ENCODE measurements around the gene POMC. TPM values are rescaled to one million over a fixed set of nuclear protein-coding genes. Genes with fewer than 3 reads are reported as not detected.
A peak's percentile ranks its signal among the peaks of the same experiment; 100 is the strongest.
"Not testable (repeated sequence)": the region's sequence is repeated elsewhere in the genome, so short reads cannot be mapped to it uniquely, and the experiment has no call there.

Gene POMC
- 6.9 and 7.2 TPM in 2 replicates for total RNA-seq

DNA sequence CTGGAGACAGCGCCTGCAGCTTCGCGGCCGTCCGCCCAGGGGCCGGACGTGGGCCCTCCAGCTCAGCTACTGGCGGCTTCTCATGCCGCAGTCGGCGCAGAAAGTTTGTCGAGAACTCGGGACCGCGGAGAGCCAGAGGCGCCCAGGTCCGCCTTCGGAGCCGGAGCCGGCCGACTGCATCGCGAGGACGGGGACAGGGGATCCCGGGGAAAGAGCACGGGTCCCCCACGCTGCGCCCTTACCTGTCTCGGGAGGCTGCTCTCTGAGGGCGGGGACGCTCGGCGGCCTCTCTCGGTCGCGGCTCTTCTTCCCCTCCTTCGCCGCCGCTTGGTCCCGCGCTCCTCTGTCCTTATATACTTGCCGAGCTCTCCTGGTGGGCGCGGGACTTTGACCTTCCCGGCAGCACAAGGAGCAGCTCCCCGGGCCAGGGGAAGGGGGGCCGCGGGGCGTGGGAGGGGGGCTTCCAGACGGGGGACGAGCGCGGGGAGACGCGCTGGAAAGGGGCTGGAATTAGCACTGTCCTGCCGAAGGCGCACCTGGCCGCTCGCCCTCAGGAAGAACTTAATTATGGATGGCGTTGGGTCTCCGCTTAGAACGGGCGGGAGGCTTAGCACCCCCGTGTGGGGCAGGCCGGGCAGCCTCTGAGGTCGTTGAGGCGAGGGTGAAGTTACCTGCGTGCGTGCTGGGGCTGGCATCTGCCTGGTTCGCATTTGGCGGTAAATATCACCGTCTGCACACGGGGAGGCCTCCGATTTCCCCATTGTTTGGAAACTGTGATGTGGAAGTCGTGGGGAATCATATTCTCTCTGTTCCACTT is at the start of gene POMC:
POMC (minus strand) TSS at position 325 of the 817 bp plus-strand sequence. CDS start 3,808 bp downstream, outside the sequence.
- H3K27me3 Mint-ChIP-seq, result peaks cover 64% of the 10 kb centered on the region
- DNase-seq, result peak; percentile 81
- peaks cover 19% of the 10 kb centered on the region for H3K4me1 Mint-ChIP-seq
- H3K9me3 Mint-ChIP-seq, result no peaks in the 10 kb centered on the region
- H3K27ac Mint-ChIP-seq, result no peak within 1 kb of the TSS
- peak within 1 kb of the TSS; percentile 74 for H3K4me3 Mint-ChIP-seq
- H3K36me3 Mint-ChIP-seq (ENCODE audit: low read depth), result peaks cover 1% of the 10 kb centered on the region
- intact Hi-C loops (cut with micrococcal nuclease), result loop anchor here (5.0 kb wide), 1 partner anchor 394 kb away; no protein-coding TSS in a partner anchor

DNA sequence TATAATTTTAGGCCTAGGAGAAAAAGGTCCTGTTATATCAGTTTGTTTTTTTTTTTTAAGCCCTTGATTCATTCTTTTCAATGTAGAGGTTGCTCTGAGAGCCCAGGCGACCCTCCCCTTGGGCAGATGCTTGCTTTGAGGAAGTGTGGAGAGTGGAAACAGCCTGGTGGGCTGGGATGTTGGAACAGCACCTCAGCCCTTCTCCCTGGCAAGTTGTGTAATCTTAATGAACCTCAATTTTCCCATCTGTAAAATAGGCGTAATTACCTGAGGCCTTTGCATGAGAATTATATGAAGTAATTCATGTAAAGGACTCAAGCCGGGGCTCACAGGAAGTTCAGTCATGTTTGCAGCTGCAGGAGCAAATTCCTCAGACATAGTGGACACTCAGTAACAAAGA is 49.7 kb upstream of the POMC start:
- Mint-ChIP-seq H3K4me1 (peaks cover 7% of the 10 kb centered on the region), H3K36me3 (ENCODE audit: low read depth) (no peaks in the 10 kb centered on the region), H3K27ac (no peak overlapping the region), H3K9me3 (no peaks in the 10 kb centered on the region), H3K4me3 (no peak overlapping the region), H3K27me3 (no peaks in the 10 kb centered on the region)
- intact Hi-C loops (cut with micrococcal nuclease), result no loop called here
- DNase-seq, result no peak

DNA sequence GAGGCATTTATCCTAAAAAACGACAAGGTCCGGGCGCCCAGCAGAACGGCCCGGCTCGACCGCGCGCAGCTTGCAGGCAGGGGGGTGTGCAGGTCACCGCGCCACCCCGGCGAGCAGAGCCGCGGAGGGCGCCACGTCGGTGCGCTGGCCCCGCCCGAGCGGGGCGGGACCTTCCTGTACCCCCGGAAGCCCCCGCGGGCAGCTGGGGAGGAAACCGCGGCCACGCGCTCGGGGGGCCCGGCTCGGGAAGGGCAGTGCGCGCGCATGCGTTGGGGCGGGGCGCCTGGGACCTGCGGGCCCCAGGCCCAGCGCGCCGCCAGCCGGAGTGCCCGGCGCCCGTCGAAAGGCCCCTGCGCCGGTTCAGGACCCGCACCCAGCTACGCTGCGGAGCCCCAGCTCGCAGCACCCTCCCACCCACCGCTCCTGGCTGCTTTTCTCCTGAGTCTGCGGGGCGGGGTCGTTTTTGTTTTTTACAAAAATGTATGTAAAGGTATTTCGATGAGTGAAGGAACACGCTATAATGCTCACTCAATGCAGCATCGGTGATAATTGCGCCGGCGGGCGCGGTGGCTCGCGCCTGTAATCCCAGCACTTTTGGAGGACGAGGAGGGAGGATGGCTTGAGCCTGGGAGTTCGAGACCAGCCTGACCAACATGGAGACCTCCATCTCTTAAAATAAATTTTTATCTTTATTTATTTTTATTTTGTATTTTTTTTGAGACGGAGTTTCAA is 47.7 kb upstream of the POMC start:
- no peaks in the 10 kb centered on the region for H3K9me3 Mint-ChIP-seq
- H3K36me3 Mint-ChIP-seq (ENCODE audit: low read depth), result no peaks in the 10 kb centered on the region
- H3K27ac Mint-ChIP-seq, result peak overlapping the region; percentile 68
- H3K27me3 Mint-ChIP-seq, result no peaks in the 10 kb centered on the region
- H3K4me3 Mint-ChIP-seq, result peak overlapping the region; percentile 77
- H3K4me1 Mint-ChIP-seq, result peaks cover 5% of the 10 kb centered on the region
- intact Hi-C loops (cut with micrococcal nuclease), result no loop called here
- peak; percentile 96 for DNase-seq

DNA sequence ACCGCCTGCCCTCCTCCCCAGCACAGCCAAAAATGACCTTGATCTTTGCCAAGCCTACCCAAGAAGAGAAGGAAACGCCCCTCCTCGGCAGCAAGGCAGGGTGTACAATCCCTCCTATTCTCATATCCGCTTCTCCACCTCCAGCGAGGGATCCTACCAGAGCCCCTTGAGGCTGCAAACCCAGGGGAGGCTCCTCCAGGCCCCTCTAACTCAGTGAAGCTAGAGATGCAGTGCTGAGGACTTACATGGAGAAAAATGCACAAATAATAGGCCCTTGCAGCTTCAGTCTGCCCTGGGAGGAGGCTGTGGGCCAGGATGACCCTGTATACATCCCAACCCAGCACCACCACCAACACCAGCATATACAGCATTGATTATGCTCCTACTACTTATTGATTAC is 46.9 kb upstream of the POMC start:
- H3K4me3 Mint-ChIP-seq, result peak overlapping the region; percentile 50
- no peaks in the 10 kb centered on the region for H3K27me3 Mint-ChIP-seq
- H3K27ac Mint-ChIP-seq, result peak overlapping the region; percentile 68
- no peaks in the 10 kb centered on the region for H3K36me3 Mint-ChIP-seq (ENCODE audit: low read depth)
- intact Hi-C loops (cut with micrococcal nuclease), result no loop called here
- H3K4me1 Mint-ChIP-seq, result peaks cover 7% of the 10 kb centered on the region
- no peak for DNase-seq
- no peaks in the 10 kb centered on the region for H3K9me3 Mint-ChIP-seq

DNA sequence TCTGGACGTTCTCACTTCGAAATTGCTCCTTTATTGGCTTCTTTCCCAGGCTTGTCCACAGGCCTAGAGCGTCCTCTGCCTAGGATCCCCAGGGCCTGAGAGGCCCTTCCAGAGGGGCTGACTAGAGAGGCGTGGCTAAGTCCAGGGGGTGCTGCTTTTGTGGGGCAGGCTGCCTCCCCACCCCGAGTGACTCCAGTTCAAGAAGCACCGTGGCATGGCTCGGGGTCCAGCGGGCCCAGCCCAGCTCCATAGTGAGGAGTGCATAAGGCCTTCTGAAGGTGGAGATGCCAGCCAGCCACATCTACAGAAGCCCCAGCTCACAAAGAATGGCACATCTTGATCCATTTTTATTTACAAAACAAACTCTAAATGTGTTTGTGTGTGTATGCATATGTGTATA is 44.8 kb upstream of the POMC start:
- no peak overlapping the region for H3K27ac Mint-ChIP-seq
- H3K27me3 Mint-ChIP-seq, result no peaks in the 10 kb centered on the region
- no peaks in the 10 kb centered on the region for H3K36me3 Mint-ChIP-seq (ENCODE audit: low read depth)
- no peak for DNase-seq
- no peaks in the 10 kb centered on the region for H3K9me3 Mint-ChIP-seq
- intact Hi-C loops (cut with micrococcal nuclease), result no loop called here
- no peak overlapping the region for H3K4me3 Mint-ChIP-seq
- peaks cover 12% of the 10 kb centered on the region for H3K4me1 Mint-ChIP-seq

DNA sequence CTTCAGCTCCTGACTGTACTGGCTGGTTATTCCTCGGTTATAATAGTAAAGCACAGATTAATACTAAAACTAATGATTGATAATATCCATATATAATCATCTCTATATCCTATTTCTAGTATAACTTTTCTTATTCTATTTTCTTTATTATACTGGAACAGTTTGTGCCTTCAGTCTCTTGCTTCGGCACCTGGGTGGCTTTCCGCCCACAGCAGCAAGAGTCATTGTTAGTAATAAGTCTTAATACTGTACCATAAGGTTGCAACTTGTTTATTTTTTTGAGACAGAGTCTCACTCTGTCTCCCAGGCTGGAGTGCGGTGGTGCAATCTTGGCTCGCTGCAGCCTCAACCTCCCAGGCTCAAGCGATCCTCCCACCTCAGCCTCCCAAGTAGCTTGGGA is 42.5 kb upstream of the POMC start:
- H3K9me3 Mint-ChIP-seq; H3K36me3 Mint-ChIP-seq (ENCODE audit: low read depth); H3K27ac Mint-ChIP-seq; H3K27me3 Mint-ChIP-seq; DNase-seq; H3K4me3 Mint-ChIP-seq; intact Hi-C loops (cut with micrococcal nuclease): not testable (repeated sequence)
- peaks cover 16% of the 10 kb centered on the region for H3K4me1 Mint-ChIP-seq

DNA sequence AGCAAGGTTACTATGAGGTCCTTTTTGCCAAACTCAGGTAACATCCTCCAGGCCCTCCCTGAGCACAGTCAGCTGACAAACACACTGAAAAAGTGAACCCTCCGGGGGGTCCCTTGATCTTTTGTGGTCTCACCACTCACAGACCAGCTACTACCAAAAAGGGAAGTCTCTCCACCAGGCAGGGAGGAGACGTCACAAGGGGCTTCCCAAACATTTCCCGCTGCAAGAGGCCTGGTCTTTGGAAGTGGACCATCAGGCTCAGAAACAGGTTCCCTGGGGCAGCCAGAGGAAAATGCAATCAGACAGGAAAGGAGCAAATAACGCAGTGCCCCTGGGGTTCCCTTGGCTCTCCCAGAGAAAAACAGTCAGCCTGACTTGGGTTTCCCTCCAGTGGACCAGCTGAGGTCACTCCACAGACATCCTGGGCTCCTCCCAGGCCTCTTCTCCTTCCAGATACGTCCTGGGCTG is 38.7 kb upstream of the POMC start:
- no peaks in the 10 kb centered on the region for H3K36me3 Mint-ChIP-seq (ENCODE audit: low read depth)
- H3K27me3 Mint-ChIP-seq, result no peaks in the 10 kb centered on the region
- intact Hi-C loops (cut with micrococcal nuclease), result no loop called here
- no peak overlapping the region for H3K27ac Mint-ChIP-seq
- no peak overlapping the region for H3K4me3 Mint-ChIP-seq
- H3K4me1 Mint-ChIP-seq, result peaks cover 15% of the 10 kb centered on the region
- DNase-seq, result no peak
- no peaks in the 10 kb centered on the region for H3K9me3 Mint-ChIP-seq

DNA sequence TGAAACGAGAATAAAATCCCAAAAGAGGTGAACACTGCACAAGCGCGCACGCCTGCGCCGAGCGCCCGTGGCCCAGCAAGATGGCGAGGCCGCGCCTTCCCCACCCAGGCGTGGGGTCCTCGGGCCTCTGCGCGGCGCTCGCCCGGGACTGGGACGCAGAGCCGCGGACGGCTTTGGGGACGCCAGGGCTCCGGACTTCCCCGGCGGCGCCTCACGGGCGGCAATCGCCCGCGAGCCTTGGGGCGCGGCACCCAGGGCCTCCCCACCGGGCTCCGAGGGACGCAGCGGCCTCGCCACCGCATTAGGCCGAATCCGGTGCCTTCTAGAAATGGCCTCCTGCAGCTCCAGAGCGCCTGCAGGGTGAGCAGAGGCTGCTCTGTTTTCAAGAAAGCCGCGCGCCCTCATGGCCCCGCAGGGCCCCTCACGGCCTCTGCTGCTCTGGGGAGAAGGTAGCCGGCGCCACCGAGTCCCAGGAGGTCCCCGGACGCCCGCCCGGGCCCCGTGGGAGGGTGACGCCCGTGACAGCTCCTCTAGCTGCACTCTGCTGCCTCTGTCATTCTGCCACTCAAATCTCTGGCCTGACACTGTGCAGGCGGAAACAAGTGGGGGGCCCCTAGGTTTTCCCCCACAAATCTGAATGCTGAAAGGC is 35.9 kb upstream of the POMC start:
- DNase-seq, result no peak
- intact Hi-C loops (cut with micrococcal nuclease), result no loop called here
- Mint-ChIP-seq H3K27me3 (peaks cover 2% of the 10 kb centered on the region), H3K4me1 (peaks cover 9% of the 10 kb centered on the region), H3K4me3 (no peak overlapping the region), H3K36me3 (ENCODE audit: low read depth) (no peaks in the 10 kb centered on the region), H3K9me3 (no peaks in the 10 kb centered on the region), H3K27ac (no peak overlapping the region)

DNA sequence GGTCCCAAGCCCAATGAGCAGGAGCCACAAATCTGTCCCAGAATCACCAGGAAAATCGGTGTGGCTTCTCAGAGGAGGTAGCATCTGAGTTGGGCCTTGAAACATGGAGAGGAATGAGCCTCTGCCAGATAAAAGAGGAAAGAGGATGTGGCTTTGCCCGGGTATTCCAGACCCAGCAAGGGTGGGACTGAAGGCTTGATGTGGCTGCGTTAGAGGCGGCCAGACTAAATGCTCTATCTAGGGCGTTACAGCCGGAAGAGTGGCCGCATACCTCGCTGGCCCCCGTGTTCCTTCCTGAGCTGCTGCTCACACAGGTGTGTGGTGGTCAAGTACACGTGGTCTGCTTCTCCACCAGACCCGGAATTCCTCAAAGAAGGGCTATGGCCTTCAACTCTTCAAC is 33.9 kb upstream of the POMC start:
- peaks cover 12% of the 10 kb centered on the region for H3K27me3 Mint-ChIP-seq
- H3K27ac Mint-ChIP-seq, result no peak overlapping the region
- no peak for DNase-seq
- no peak overlapping the region for H3K4me3 Mint-ChIP-seq
- H3K4me1 Mint-ChIP-seq, result peaks cover 7% of the 10 kb centered on the region
- no peaks in the 10 kb centered on the region for H3K9me3 Mint-ChIP-seq
- H3K36me3 Mint-ChIP-seq (ENCODE audit: low read depth), result no peaks in the 10 kb centered on the region
- intact Hi-C loops (cut with micrococcal nuclease), result no loop called here

DNA sequence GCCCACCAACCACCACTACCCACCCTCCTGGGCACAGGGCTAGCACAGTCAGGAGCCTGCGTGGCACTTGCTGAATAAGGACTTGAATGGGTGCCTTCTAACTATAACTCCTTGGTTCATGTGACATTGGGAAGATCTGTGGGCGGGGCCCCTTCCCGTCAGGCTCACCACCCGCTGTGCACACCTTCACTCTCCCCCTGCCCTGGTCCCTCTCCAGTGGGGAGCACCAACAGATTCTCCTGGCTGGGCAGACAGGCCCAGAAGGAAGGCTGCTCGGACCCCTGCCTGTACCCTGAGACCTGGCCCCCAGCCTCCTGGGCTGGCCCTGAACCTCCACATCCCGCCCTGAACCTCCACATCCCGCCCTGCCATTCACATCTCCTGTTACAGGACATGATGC is 33.4 kb upstream of the POMC start:
- DNase-seq, result no peak
- no peaks in the 10 kb centered on the region for H3K36me3 Mint-ChIP-seq (ENCODE audit: low read depth)
- no peak overlapping the region for H3K27ac Mint-ChIP-seq
- H3K9me3 Mint-ChIP-seq, result no peaks in the 10 kb centered on the region
- H3K4me3 Mint-ChIP-seq, result no peak overlapping the region
- intact Hi-C loops (cut with micrococcal nuclease), result no loop called here
- H3K27me3 Mint-ChIP-seq, result peaks cover 13% of the 10 kb centered on the region
- H3K4me1 Mint-ChIP-seq, result peaks cover 5% of the 10 kb centered on the region

DNA sequence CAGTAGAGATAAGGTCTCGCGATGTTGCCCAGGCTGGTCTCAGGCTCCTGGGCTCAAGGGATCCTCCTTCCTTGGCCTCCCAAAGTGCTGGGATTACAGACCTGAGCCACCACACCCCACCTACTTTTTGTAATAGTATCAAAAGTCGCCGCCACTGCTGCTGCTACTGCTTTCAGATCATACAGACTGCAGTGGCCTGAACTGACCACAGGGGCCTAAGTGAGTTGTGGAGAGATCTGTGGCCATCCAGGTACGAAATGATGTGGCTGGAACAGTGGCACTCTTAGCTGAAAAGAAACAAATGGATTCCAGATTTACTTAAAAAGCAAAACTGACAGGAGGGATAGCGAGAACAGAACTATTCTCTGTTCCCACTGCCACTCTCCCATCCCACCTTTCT is 32.9 kb upstream of the POMC start:
- H3K36me3 Mint-ChIP-seq (ENCODE audit: low read depth), result no peaks in the 10 kb centered on the region
- no peak overlapping the region for H3K4me3 Mint-ChIP-seq
- DNase-seq, result no peak
- H3K27me3 Mint-ChIP-seq, result peaks cover 13% of the 10 kb centered on the region
- H3K4me1 Mint-ChIP-seq, result peaks cover 5% of the 10 kb centered on the region
- H3K27ac Mint-ChIP-seq, result no peak overlapping the region
- intact Hi-C loops (cut with micrococcal nuclease), result no loop called here
- no peaks in the 10 kb centered on the region for H3K9me3 Mint-ChIP-seq

DNA sequence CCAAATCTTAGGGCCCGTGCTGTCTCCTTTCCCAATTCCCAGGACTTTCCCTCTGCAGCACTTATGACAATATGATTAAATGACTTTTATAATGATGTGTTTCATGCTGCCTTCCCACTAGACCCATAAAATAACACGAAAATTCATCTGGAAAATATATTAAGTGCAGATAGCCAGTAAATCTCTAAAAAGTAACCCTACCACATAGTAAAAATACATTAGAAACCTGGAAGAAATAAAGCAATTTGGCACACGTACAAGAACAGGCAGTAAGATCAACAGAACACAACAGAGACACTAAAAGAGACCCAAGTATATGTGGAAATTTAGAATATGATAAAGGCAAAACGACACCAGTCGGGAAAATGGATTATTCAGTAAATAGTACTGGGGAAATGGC is 30.2 kb upstream of the POMC start:
- no peaks in the 10 kb centered on the region for H3K36me3 Mint-ChIP-seq (ENCODE audit: low read depth)
- intact Hi-C loops (cut with micrococcal nuclease), result loop anchor here (5.0 to 10.0 kb wide), 2 partner anchors 64 to 786 kb away; no protein-coding TSS in a partner anchor
- H3K27me3 Mint-ChIP-seq, result peaks cover 13% of the 10 kb centered on the region
- H3K9me3 Mint-ChIP-seq, result no peaks in the 10 kb centered on the region
- H3K27ac Mint-ChIP-seq, result no peak overlapping the region
- DNase-seq, result no peak
- no peak overlapping the region for H3K4me3 Mint-ChIP-seq
- H3K4me1 Mint-ChIP-seq, result peaks cover 5% of the 10 kb centered on the region

DNA sequence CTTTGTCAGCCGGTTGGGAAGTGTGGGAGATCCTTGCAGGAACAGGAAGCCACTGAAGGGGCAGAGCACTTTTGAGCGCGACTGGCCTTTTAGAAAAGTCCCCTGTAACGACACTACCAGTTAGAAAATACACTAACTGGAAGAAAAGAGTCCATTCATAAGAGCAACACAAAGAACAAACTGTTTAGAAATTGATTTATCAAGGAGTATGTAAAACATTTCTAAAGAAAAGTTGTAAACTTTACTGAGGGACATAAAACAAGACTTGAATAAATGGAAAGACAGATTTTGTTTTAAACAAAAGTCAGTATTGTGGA is 29.8 kb upstream of the POMC start:
- Mint-ChIP-seq H3K36me3 (ENCODE audit: low read depth) (no peaks in the 10 kb centered on the region), H3K27ac (no peak overlapping the region), H3K4me3 (no peak overlapping the region), H3K9me3 (no peaks in the 10 kb centered on the region), H3K27me3 (peaks cover 13% of the 10 kb centered on the region), H3K4me1 (peaks cover 5% of the 10 kb centered on the region)
- DNase-seq, result no peak
- intact Hi-C loops (cut with micrococcal nuclease), result loop anchor here (5.0 to 10.0 kb wide), 2 partner anchors 63 to 786 kb away; no protein-coding TSS in a partner anchor

All from activated CD4-positive, alpha-beta T cell treated with anti-CD3 and anti-CD28 coated beads, Interleukin-2, amount 10 ng/mL, durations not matched to agents 24 days and 14 days (primary cell).